DOHH2 (cell line): ENCODE results near the gene FARS2.
A peak's percentile ranks its signal among the peaks of the same experiment; 100 is the strongest.
"Not testable (repeated sequence)": the region's sequence is repeated elsewhere in the genome, so short reads cannot be mapped to it uniquely, and the experiment has no call there.

Experiments
- H3F3A ChIP-seq: fragments of 200-600 bp; sonication (generic), shearing (Covaris generic); 2 replicates; pipeline ENCODE4 v1.6.0; 2016; ENCODE audit warnings: antibody characterized with exemption, mild to moderate bottlenecking; ENCODE audit not compliant: control insufficient read depth, insufficient read depth
- H3K27ac ChIP-seq: fragments of 200-600 bp; sonication (generic); 2 replicates; pipeline ENCODE4 v1.5.1; 2014; ENCODE audit warnings: low read depth, mild to moderate bottlenecking, low read length, moderate library complexity
- H3K27me3 ChIP-seq: fragments of 200-600 bp; sonication (generic); 2 replicates; pipeline ENCODE4 v1.6.1; 2014; ENCODE audit warnings: mild to moderate bottlenecking, low read length, mixed read lengths; ENCODE audit not compliant: control insufficient read depth
- H3K36me3 ChIP-seq: fragments of 200-600 bp; sonication (generic); 2 replicates; pipeline ENCODE4 v1.6.1; 2014; ENCODE audit warnings: mild to moderate bottlenecking, low read length, moderate library complexity, mixed read lengths; ENCODE audit not compliant: control insufficient read depth
- H3K4me1 ChIP-seq: fragments of 200-600 bp; sonication (generic); 2 replicates; pipeline ENCODE4 v1.6.1; 2014; ENCODE audit warnings: mild to moderate bottlenecking, low read length, mixed read lengths; ENCODE audit not compliant: control insufficient read depth
- H3K4me2 ChIP-seq: fragments of 200-600 bp; sonication (generic); 2 replicates; pipeline ENCODE4 v1.6.0; 2014; ENCODE audit warnings: mild to moderate bottlenecking, low read length, moderate library complexity
- H3K4me3 ChIP-seq: fragments of 200-600 bp; sonication (generic); 2 replicates; pipeline ENCODE4 v1.5.1; 2014; ENCODE audit warnings: mild to moderate bottlenecking, low read length, mixed read lengths
- H3K79me2 ChIP-seq: fragments of 200-600 bp; sonication (generic); 2 replicates; pipeline ENCODE4 v1.6.1; 2014; ENCODE audit warnings: mild to moderate bottlenecking, low read length, mixed read lengths; ENCODE audit not compliant: control insufficient read depth
- H3K9me2 ChIP-seq: fragments of 200-600 bp; sonication (generic); replicated peaks from 2 replicates; pipeline ENCODE4 v1.6.1; 2014; ENCODE audit warnings: mild to moderate bottlenecking, low read length, mixed read lengths; ENCODE audit not compliant: control insufficient read depth
- H3K9me3 ChIP-seq: fragments of 200-600 bp; sonication (generic); 2 replicates; pipeline ENCODE4 v1.6.1; 2014; ENCODE audit warnings: antibody characterized with exemption, low read length, mixed read lengths; ENCODE audit not compliant: control insufficient read depth, insufficient read depth
- H4K20me1 ChIP-seq: fragments of 200-600 bp; sonication (generic); 2 replicates; pipeline ENCODE4 v1.6.0; 2014; ENCODE audit warnings: low read depth, mild to moderate bottlenecking, antibody characterized with exemption, low read length, moderate library complexity; ENCODE audit not compliant: control insufficient read depth, insufficient read depth
- CTCF ChIP-seq: fragments of 200-600 bp; sonication (generic); IDR thresholded peaks from one replicate; pipeline ENCODE4 v1.5.1; 2014; ENCODE audit warnings: antibody characterized with exemption, mild to moderate bottlenecking, low read depth, low read length; ENCODE audit not compliant: poor library complexity, severe bottlenecking
- EZH2phosphoT487 ChIP-seq: fragments of 200-600 bp; sonication (generic); IDR thresholded peaks from 2 replicates; pipeline ENCODE4 v1.6.1; 2017; ENCODE audit warnings: borderline replicate concordance, mild to moderate bottlenecking, antibody characterized with exemption, low read length, moderate library complexity, mixed read lengths

The FARS2 gene

GRCh38 chr6:5698318-5698717 lies 437.0 kb downstream of the FARS2 start:
- Histone ChIP-seq H3K27me3 (no peaks in the 10 kb centered on the region), H3K4me1 (peaks cover 74% of the 10 kb centered on the region), H3K27ac (peak overlapping the region; percentile 53; the same call in 1 of the 2 replicates), H3K79me2 (no peaks in the 10 kb centered on the region), H3K9me2 (no peaks in the 10 kb centered on the region), H3F3A (peaks cover 11% of the 10 kb centered on the region), H3K36me3 (no peaks in the 10 kb centered on the region), H3K4me3 (peak overlapping the region; percentile 30), H4K20me1 (no peaks in the 10 kb centered on the region), H3K9me3 (no peaks in the 10 kb centered on the region), H3K4me2 (peak overlapping the region; percentile 62)
- no peak for TF ChIP-seq CTCF
- no peak for TF ChIP-seq EZH2phosphoT487

- Histone ChIP-seq H3K27ac (peak overlapping the region; percentile 53), H3K4me3 (peak overlapping the region; percentile 30), H3F3A (peaks cover 11% of the 10 kb centered on the region), H3K4me2 (peak overlapping the region; percentile 62), H3K4me1 (peaks cover 66% of the 10 kb centered on the region)
- not testable (repeated sequence) for H3K36me3 ChIP-seq, H3K9me2 ChIP-seq, H3K79me2 ChIP-seq, H3K27me3 ChIP-seq, H3K9me3 ChIP-seq, H4K20me1 ChIP-seq
Measured at GRCh38 chr6:5699064-5699463, 437.8 kb downstream of the FARS2 start.

GRCh38 chr6:5701174-5701573 lies 439.9 kb downstream of the FARS2 start:
- H3K36me3 ChIP-seq: no peaks in the 10 kb centered on the region
- H3K4me3 ChIP-seq: no peak overlapping the region
- H3K9me3 ChIP-seq: no peaks in the 10 kb centered on the region
- no peak for TF ChIP-seq EZH2phosphoT487
- no peak for TF ChIP-seq CTCF
- peaks cover 47% of the 10 kb centered on the region for H3K4me1 ChIP-seq
- H3K27me3 ChIP-seq: no peaks in the 10 kb centered on the region
- H3F3A ChIP-seq: peaks cover 6% of the 10 kb centered on the region
- H3K9me2 ChIP-seq: no peaks in the 10 kb centered on the region
- no peak overlapping the region for H3K27ac ChIP-seq
- H3K79me2 ChIP-seq: no peaks in the 10 kb centered on the region
- H3K4me2 ChIP-seq: no peak overlapping the region
- H4K20me1 ChIP-seq: no peaks in the 10 kb centered on the region

GRCh38 chr6:5704708-5705107 lies 443.4 kb downstream of the FARS2 start:
- TF ChIP-seq EZH2phosphoT487 (no peak), CTCF (no peak)
- no peaks in the 10 kb centered on the region for H3K27me3 ChIP-seq
- H4K20me1 ChIP-seq: no peaks in the 10 kb centered on the region
- H3K4me3 ChIP-seq: no peak overlapping the region
- H3K9me3 ChIP-seq: no peaks in the 10 kb centered on the region
- no peaks in the 10 kb centered on the region for H3K79me2 ChIP-seq
- H3F3A ChIP-seq: no peaks in the 10 kb centered on the region
- H3K4me1 ChIP-seq: peaks cover 11% of the 10 kb centered on the region
- no peak overlapping the region for H3K27ac ChIP-seq
- no peaks in the 10 kb centered on the region for H3K36me3 ChIP-seq
- H3K9me2 ChIP-seq: no peaks in the 10 kb centered on the region
- no peak overlapping the region for H3K4me2 ChIP-seq
